ENCODE data around the gene RTN3. TPM values are rescaled to one million over a fixed set of nuclear protein-coding genes. Genes with fewer than 3 reads are reported as not detected.

The RTN3 gene
- polyA plus RNA-seq, 3 donors, result 156 to 180 (median 173) TPM

GRCh38 chr11:63782749-63783148, 101.4 kb downstream of the RTN3 start:
- DNase-seq (ENCODE audit: extremely low read depth in 1 of 11, low read depth in 9 of 11, low spot score in 4 of 11), result no peak

GRCh38 chr11:63783925-63784592, 102.8 kb downstream of the RTN3 start:
- DNase-seq (ENCODE audit: extremely low read depth in 1 of 11, low read depth in 9 of 11, low spot score in 4 of 11), result no peak

GRCh38 chr11:63785823-63786222, 104.5 kb downstream of the RTN3 start:
- no peak for DNase-seq (ENCODE audit: extremely low read depth in 1 of 11, low read depth in 9 of 11, low spot score in 4 of 11)

- DNase-seq (ENCODE audit: extremely low read depth in 1 of 11, low read depth in 9 of 11, low spot score in 4 of 11), result no peak
These were observed 110.3 kb downstream of the RTN3 start for GRCh38 chr11:63791495-63792167.

- no peak for DNase-seq (ENCODE audit: extremely low read depth in 1 of 11, low read depth in 9 of 11, low spot score in 4 of 11)
These were observed 111.9 kb downstream of the RTN3 start for GRCh38 chr11:63793161-63793560.

GRCh38 chr11:63795066-63795465, 113.8 kb downstream of the RTN3 start:
- DNase-seq (ENCODE audit: extremely low read depth in 1 of 11, low read depth in 9 of 11, low spot score in 4 of 11), result no peak

- no peak for DNase-seq (ENCODE audit: extremely low read depth in 1 of 11, low read depth in 9 of 11, low spot score in 4 of 11)
These were observed 119.6 kb downstream of the RTN3 start for GRCh38 chr11:63800921-63801320.

- DNase-seq (ENCODE audit: extremely low read depth in 1 of 11, low read depth in 9 of 11, low spot score in 4 of 11), result no peak
These were observed 121.5 kb downstream of the RTN3 start for GRCh38 chr11:63802637-63803414.

- DNase-seq (ENCODE audit: extremely low read depth in 1 of 11, low read depth in 9 of 11, low spot score in 4 of 11), result peak in 1 of 11 donors; percentile 15
These were observed 123.0 kb downstream of the RTN3 start for GRCh38 chr11:63804259-63804658.

- DNase-seq (ENCODE audit: extremely low read depth in 1 of 11, low read depth in 9 of 11, low spot score in 4 of 11), result no peak
These were observed 124.6 kb downstream of the RTN3 start for GRCh38 chr11:63805844-63806415.

Other genes starting within 250 kb of the RTN3 start
- under 1 TPM; 0.64 to 0.73 (median 0.70) TPM for gene PLAAT5, start 190.3 kb upstream of the RTN3 start, polyA plus RNA-seq (ENCODE audit: insufficient read length in 3 of 3)
- under 1 TPM; 0.12 to 0.34 (median 0.17) TPM for gene LGALS12, start 175.4 kb upstream of the RTN3 start, polyA plus RNA-seq (ENCODE audit: insufficient read length in 3 of 3)
- 10 to 100 TPM in 1 of 3 donors, 1 to 10 TPM in 2; 7.1 to 13.2 (median 7.1) TPM for gene PLAAT4, start 144.7 kb upstream of the RTN3 start, polyA plus RNA-seq (ENCODE audit: insufficient read length in 3 of 3)
- under 1 TPM in 2 of 3 donors, not detected in 1; 0.37 to 0.68 TPM for gene PLAAT2, start 118.1 kb upstream of the RTN3 start, polyA plus RNA-seq (ENCODE audit: insufficient read length in 3 of 3)
- gene PLAAT3, start 67.1 kb upstream of the RTN3 start, polyA plus RNA-seq (ENCODE audit: insufficient read length in 3 of 3), result 10 to 100 TPM; 17.0 to 22.2 (median 19.5) TPM
- gene ATL3, start 10.1 kb upstream of the RTN3 start, polyA plus RNA-seq (ENCODE audit: insufficient read length in 3 of 3), result 10 to 100 TPM; 16.9 to 17.8 (median 17.5) TPM
- 10 to 100 TPM; 42.8 to 50.5 (median 45.3) TPM for gene ZFTA, start 87.3 kb downstream of the RTN3 start, polyA plus RNA-seq (ENCODE audit: insufficient read length in 3 of 3)
- gene SPINDOC, start 132.0 kb downstream of the RTN3 start, polyA plus RNA-seq (ENCODE audit: insufficient read length in 3 of 3), result 10 to 100 TPM; 26.4 to 39.7 (median 32.1) TPM
- 10 to 100 TPM; 35.6 to 39.9 (median 36.0) TPM for gene MARK2, start 157.6 kb downstream of the RTN3 start, polyA plus RNA-seq (ENCODE audit: insufficient read length in 3 of 3)
- 10 to 100 TPM; 11.0 to 15.6 (median 12.8) TPM for gene RCOR2, start 235.7 kb downstream of the RTN3 start, polyA plus RNA-seq (ENCODE audit: insufficient read length in 3 of 3)